CD4-positive, alpha-beta T cell treated with Interferon gamma for 1 hour (primary cell): Measurements from ENCODE around the gene KLK1.

Experiments
- DNase-seq: peaks from one replicate; pipeline ENCODE4 v3.0.0-alpha.2; 2020

The KLK1 gene

DNA sequence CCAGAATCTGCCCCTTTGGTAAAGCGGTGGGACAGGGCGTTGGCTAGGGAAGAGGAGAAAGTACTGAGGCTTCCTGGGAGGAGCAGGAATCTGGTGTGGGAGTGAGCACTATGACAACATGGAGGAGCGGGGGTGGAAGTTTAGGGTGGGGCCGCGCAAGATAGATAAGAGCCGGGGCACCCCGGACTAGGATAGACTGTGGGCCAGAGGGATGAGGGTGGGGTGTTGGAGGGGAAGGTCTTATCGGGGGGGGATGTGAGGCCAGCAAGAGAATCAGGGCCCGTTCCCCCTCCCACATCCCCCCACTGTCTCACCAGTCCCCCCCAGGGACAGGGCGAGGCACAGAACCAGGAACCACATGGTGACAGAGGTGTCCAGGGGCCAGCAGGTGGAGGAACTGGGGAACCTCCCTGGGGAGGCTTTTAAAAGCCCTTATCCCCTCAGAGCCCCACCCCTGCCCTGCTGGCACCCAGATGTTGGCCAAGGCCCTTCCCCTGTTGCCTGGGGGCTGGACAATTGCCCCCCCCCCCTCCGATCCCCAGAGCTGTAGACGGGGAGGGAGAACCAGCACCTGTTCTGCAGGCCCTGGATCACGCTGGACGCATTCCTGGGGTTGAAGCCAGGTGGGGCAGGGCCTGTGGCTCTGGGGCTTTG is at the start of gene KLK1:
Gene KLK1, minus strand, starts transcription at position 399 of the 654 bp plus-strand sequence. Its CDS starts 39 bp downstream, at position 360.
- no peak for DNase-seq

- no peak for DNase-seq
Measured at GRCh38 chr19:50873056-50873455, 49.5 kb upstream of the KLK1 start, which contains the start of gene KLK2. Gene KLK2 (plus strand): TSS chr19:50873439. CDS start chr19:50873474, 35 bp downstream.

DNA sequence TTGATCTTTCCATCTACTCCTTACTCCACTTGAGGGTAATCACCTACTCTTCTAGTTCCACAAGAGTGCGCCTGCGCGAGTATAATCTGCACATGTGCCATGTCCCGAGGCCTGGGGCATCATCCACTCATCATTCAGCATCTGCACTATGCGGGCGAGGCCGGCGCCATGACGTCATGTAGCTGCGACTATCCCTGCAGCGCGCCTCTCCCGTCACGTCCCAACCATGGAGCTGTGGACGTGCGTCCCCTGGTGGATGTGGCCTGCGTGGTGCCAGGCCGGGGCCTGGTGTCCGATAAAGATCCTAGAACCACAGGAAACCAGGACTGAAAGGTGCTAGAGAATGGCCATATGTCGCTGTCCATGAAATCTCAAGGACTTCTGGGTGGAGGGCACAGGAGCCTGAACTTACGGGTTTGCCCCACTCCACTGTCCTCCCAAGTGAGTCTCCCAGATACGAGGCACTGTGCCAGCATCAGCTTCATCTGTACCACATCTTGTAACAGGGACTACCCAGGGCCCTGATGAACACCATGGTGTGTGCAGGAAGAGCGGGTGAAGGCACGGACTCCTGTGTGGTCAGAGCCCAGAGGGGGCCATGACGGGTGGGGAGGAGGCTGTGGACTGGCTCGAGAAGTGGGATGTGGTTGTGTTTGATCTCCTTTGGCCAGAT is 47.0 kb upstream of the KLK1 start:
- DNase-seq, result no peak

- no peak for DNase-seq
Measured at GRCh38 chr19:50869479-50869878, 45.9 kb upstream of the KLK1 start.

DNA sequence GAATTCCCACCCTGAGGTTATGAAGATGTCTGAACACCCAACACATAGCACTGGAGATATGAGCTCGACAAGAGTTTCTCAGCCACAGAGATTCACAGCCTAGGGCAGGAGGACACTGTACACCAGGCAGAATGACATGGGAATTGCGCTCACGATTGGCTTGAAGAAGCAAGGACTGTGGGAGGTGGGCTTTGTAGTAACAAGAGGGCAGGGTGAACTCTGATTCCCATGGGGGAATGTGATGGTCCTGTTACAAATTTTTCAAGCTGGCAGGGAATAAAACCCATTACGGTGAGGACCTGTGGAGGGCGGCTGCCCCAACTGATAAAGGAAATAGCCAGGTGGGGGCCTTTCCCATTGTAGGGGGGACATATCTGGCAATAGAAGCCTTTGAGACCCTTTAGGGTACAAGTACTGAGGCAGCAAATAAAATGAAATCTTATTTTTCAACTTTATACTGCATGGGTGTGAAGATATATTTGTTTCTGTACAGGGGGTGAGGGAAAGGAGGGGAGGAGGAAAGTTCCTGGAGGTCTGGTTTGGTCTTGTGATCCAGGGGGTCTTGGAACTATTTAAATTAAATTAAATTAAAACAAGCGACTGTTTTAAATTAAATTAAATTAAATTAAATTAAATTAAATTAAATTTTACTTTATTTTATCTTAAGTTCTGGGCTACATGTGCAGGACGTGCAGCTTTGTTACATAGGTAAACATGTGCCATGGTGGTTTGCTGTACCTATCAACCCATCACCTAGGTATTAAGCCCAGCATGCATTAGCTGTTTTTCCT is 38.1 kb upstream of the KLK1 start:
- no peak for DNase-seq

- DNase-seq, result no peak
Measured at GRCh38 chr19:50861010-50861409, 37.4 kb upstream of the KLK1 start.

DNA sequence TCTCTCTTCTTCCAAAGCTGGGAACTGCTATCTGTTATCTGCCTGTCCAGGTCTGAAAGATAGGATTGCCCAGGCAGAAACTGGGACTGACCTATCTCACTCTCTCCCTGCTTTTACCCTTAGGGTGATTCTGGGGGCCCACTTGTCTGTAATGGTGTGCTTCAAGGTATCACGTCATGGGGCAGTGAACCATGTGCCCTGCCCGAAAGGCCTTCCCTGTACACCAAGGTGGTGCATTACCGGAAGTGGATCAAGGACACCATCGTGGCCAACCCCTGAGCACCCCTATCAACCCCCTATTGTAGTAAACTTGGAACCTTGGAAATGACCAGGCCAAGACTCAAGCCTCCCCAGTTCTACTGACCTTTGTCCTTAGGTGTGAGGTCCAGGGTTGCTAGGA is 36.3 kb upstream of the KLK1 start:
- DNase-seq, result no peak

DNA sequence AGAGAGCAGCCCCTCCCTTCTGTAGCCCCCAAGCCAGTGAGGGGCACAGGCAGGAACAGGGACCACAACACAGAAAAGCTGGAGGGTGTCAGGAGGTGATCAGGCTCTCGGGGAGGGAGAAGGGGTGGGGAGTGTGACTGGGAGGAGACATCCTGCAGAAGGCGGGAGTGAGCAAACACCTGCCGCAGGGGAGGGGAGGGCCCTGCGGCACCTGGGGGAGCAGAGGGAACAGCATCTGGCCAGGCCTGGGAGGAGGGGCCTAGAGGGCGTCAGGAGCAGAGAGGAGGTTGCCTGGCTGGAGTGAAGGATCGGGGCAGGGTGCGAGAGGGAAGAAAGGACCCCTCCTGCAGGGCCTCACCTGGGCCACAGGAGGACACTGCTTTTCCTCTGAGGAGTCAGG is 35.3 kb upstream of the KLK1 start:
- DNase-seq, result no peak

- DNase-seq, result no peak
Measured at GRCh38 chr19:50857366-50857765, 33.8 kb upstream of the KLK1 start.

- no peak for DNase-seq
Measured at GRCh38 chr19:50854636-50855410, 31.2 kb upstream of the KLK1 start, which contains the start of gene KLK3. Gene KLK3 (plus strand): TSS chr19:50854915. CDS start chr19:50854956, 41 bp downstream.

- DNase-seq, result no peak
Measured at GRCh38 chr19:50851620-50852019, 28.0 kb upstream of the KLK1 start.

DNA sequence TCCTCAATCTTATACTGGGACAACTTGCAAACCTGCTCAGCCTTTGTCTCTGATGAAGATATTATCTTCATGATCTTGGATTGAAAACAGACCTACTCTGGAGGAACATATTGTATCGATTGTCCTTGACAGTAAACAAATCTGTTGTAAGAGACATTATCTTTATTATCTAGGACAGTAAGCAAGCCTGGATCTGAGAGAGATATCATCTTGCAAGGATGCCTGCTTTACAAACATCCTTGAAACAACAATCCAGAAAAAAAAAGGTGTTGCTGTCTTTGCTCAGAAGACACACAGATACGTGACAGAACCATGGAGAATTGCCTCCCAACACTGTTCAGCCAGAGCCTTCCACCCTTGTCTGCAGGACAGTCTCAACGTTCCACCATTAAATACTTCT is 27.2 kb upstream of the KLK1 start:
- DNase-seq, result no peak

- no peak for DNase-seq
Measured at GRCh38 chr19:50844296-50844935, 20.8 kb upstream of the KLK1 start.

DNA sequence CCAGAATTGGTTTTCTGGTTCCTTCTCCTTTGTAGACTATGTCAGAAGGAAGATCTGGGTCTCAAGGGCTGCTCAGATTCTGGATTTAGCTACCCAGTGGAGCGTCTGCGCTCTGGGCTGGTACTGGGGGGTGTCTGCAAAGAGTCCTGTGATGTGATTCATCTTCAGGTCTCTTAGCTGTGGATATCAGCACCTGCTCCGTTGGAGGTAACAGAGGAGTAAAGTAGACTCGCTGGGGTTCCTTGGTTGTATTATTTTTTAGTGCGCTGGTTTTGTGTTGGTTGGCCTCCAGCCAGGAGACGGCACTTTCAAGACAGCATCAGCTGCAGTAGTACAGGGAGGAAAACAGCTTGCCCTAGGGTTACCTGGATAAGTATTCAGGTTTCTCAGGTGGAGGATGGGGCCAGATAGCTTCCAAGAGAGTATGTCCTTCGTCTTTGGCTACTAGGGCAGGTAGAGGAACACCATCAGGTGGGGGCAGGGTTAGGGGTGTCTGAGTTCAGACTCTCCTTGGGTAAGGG is 20.2 kb upstream of the KLK1 start:
- DNase-seq, result no peak

- DNase-seq, result no peak
Measured at GRCh38 chr19:50843205-50843604, 19.6 kb upstream of the KLK1 start.

DNA sequence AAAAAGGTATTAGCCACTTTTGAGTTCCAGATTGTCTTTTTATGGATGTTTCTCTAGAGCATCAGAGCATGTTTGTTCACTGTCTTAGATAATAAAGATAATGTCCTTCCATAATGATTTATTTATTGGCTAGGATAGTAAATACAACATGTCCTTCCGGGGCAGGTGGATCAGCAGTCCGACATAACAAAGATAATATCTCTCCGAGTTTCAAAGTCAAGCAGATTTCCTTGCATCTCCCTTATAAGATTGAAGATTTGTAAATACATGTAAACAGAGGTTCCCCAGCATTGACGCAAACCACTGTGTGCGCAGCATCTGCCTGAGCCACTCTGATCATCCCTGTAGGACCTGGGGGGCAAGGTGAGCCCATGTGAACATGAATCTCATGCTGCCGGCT is 18.5 kb upstream of the KLK1 start:
- no peak for DNase-seq

DNA sequence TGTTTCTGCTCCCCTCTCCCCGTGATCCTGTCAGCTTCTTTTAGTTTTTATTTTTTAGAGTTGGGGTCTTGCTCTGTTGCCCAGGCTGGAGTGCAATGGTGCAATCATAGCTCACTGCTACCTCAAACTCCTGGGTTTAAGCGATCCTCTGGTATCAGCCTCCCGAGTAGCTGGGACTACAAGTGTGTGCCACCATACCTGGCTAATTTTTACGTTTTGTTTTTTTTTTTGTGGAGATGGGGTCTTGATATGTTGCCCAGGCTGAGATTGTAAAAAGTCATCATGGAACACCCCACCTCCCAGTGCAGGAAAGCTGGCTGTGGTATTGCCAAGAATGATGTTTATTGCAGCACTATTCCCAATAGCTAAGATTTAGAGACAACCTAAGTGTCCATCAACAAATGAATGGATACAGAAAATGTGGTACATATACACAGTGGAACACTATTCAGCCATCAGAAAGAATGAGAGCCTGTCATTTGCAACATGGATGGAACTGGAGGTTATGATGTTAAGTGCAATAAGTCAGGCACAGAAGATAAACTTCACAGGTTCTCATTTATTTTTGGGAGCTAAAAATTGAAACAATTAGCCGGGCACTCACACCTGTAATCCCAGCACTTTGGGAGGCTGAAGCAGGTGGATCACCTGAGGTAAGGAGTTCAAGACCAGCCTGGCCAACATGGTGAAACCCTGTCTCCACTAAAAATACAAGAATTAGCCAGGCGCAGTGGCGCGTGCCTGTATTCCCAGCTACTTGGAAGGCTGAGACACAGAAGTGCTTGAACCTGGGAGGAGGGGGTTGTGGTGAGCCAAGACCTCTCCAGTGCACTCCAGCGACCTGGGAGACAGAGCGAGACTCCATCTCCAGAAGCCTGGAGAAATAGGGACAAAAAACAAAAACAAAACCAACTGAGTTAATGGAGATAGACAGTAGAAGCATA is 16.4 kb upstream of the KLK1 start:
- no peak for DNase-seq

- DNase-seq, result no peak
Measured at GRCh38 chr19:50838239-50838638, 14.7 kb upstream of the KLK1 start.

- DNase-seq, result no peak
Measured at GRCh38 chr19:50837300-50837699, 13.7 kb upstream of the KLK1 start.

DNA sequence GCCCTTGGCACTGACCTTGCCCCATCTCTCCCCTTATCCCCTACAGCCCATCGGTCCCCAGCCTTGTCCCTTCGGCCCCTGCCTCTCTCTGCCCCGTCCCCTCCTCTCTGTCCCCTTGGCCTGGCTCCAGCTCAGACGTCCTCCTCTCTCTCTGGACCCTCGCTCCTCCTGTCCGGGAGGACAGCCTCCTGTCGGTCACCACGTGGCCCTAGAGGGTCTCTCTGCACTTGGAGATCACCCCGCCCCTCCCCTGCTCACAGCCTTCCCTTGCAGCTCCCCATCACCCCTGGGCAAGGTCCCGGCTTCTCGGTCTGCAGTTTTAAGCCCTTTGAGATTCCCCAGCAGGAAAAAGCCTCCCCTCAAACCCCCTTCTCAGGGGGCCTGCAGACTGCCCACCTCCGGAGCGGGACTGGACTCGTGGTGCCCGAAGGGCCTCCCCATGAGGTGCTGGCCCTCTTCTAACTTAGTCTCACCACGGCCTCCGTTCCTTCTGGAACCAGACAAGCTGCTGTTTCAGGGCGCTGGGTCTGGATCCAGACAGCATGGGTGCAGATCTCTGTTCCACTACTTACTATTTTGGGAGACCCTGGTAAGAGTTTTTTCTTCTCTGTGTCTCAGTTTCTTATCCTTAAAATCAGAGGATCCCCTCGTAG is 13.1 kb upstream of the KLK1 start:
- DNase-seq, result no peak
